A204.1 (cell line): ENCODE measurements around the gene RSBN1.
"Not testable (repeated sequence)": the region's sequence is repeated elsewhere in the genome, so short reads cannot be mapped to it uniquely, and the experiment has no call there.

Experiments used
- FAIRE-seq: peaks from 2 replicates; lab custom pipeline; 2012; peaks lifted over from hg19 to GRCh38; lab: Jason Lieb, UNC

Gene RSBN1

GRCh38 chr1:113742515-113742914, 69.8 kb downstream of the RSBN1 start:
- FAIRE-seq, result no peak

DNA sequence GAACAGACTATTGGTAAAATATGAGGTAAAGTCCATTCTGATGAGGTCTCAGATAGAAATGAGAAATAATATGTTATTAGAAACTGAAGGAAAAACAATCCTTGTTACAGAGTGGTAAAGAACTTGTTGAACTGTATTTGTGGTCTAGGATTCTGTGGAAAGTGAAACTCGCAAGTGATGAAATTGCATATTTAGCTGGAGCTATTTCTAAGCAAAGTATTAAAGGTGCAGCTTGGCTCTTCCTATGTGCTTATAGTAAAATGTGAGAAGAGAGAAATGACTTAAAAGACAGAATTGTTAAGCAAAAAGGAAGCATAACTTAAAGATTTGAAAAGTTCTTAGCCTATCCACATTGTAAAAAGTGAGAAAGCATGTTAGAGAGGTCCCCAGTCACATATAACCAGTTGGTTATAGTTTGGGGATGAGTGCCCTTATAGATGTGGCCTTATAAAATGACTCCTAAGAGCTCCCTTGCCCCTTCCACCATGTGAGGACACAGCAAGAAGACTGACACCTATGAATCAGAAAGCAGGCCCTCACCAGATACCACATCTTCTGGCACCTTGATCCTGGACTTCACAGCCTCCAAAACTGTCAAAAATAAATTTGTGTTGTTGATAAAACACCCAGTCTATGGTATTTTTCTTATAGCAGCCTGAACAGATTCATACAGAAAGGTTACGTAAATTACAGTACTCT, 77.8 kb downstream of the RSBN1 start:
- FAIRE-seq, result no peak

- FAIRE-seq, result no peak
Measured at GRCh38 chr1:113732802-113733201, 79.5 kb downstream of the RSBN1 start.

DNA sequence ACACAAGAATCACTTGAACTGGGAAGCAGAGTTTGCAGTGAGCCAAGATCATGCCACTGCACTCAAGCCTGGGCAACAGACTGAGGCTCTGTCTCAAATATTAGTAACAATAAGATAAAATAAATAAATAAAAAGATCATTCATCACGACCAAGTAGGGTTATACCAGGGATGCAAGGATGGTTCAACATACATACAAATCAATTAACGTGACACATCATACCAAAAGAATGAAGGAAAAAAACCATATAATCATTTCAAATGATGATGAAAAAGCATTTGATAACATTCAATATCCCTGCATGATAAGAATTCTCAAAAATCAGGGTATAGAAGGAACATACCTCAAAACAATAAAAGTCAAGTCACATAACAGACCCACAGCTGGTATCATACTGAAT, 91.3 kb downstream of the RSBN1 start:
- no peak for FAIRE-seq

DNA sequence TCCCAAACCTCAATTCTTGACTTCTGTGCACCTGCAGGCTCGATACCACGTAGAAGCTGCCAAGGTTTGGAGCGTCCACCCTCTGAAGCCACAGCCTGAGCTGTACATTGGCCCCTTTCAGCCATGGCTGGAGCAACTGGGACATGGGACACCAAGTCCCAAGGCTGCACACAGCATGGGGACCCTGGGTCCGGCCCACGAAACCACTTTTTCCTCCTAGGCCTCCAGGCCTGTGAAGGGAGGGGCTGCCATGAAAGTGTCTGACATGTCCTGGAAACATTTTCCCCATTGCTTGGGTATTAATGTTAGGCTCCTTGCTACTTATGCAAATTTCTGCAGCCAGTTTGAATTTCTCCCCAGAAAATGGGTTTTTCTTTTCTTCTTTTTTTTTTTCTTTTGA, 93.7 kb downstream of the RSBN1 start:
- FAIRE-seq, result not testable (repeated sequence)

DNA sequence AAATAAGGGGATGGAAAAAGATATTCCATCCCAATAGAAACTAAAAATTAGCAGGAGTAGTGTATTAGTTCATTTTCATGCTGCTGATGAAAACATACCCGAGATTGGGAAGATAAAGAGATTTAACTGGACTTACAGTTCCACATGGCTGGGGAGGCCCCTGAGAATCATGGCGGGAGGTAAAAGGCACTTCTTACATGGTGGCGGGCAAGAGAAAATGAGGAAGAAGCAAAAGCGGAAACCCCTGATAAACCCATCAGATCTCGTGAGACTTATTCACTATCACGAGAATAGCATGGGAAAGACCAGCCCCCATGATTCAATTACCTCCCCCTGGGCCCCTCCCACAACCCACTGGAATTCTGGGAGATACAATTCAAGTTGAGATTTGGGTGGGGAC, 94.8 kb downstream of the RSBN1 start:
- FAIRE-seq, result not testable (repeated sequence)

DNA sequence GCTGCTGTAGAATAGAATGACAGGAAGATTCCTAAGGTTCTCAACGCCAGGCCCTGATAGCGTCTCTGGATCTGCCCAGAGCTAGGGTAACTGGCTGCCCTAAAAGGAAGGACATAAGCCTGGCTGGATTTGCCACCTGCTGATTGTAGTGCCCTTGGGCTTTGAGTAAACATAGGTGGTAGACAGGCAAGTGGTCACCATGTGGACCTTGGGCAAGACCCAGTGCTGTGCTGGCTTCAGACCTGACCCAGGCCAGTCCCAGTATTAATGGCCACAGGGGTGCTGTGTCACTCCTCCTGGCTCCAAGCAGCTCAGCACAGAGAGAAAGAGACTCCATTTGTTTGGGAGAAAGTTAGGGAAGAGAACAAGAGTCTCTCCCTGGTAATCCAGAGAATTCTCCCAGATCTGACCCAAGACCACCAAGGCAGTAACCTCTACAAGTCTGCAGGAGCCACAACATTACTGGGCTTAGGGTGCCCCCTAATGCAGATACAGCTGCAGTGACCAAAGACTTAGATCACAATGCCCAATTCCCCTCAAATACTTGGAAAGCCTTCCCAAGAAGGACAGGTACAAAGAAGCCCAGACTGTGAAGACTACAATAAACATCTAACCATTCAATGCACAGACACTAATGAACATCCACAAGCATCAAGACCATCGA, 97.5 kb downstream of the RSBN1 start:
- no peak for FAIRE-seq
